IMR-90 (cell line): Measurements from ENCODE around the gene GOLGA8Q. TPM values are rescaled to one million over a fixed set of nuclear protein-coding genes. Genes with fewer than 3 reads are reported as not detected.
A peak's percentile ranks its signal among the peaks of the same experiment; 100 is the strongest.
"Not testable (repeated sequence)": the region's sequence is repeated elsewhere in the genome, so short reads cannot be mapped to it uniquely, and the experiment has no call there.

Experiments used
- ATAC-seq: fragments of 200-7000 bp; cut with Tn5 transposase; 2 replicates; pipeline ENCODE4 v1.9.1; 2020; ENCODE audit warnings: low read depth, mild to moderate bottlenecking, moderate library complexity
- BruUV-seq: library from RNA; stranded (reverse); fragments of 400-500 nt; replicated peaks from 2 replicates; lab custom pipeline; 2021; lab: Mats Ljungman, UMichigan
- CTCF ChIA-PET: fragments of 300-600 bp; formaldehyde crosslinking; extraction: SDS; loops from one replicate; lab custom pipeline; 2021; ENCODE audit warnings: antibody characterized with exemption; lab: Yijun Ruan, JAX
- POLR2A ChIA-PET: fragments of 300-600 bp; sonication (Branson Sonifier 250); formaldehyde crosslinking; loops from one replicate; lab custom pipeline; 2022; ENCODE audit warnings: antibody characterized with exemption; ENCODE audit not compliant: unreplicated experiment; lab: Charles Lee
- DNase-seq: peaks from one replicate; pipeline ENCODE4 v3.0.0; 2013
- H2AFZ ChIP-seq: replicated peaks from 2 replicates; pipeline ENCODE3; 2013; ENCODE audit warnings: low read length, mild to moderate bottlenecking; ENCODE audit not compliant: poor library complexity
- H2AK5ac ChIP-seq: 2 replicates; pipeline ENCODE4 v1.6.1; 2013; ENCODE audit warnings: low read depth, low read length, inconsistent platforms
- H2AK9ac ChIP-seq: replicated peaks from 2 replicates; pipeline ENCODE3; 2013; ENCODE audit warnings: mild to moderate bottlenecking, low read depth, low read length, moderate library complexity; ENCODE audit not compliant: poor library complexity
- H2BK120ac ChIP-seq: 2 replicates; pipeline ENCODE4 v1.6.1; 2013; ENCODE audit warnings: low read depth, low read length, inconsistent platforms
- H2BK15ac ChIP-seq: 3 replicates; pipeline ENCODE4 v1.6.1; 2013; ENCODE audit warnings: low read depth, low read length, inconsistent platforms
- H2BK20ac ChIP-seq: 2 replicates; pipeline ENCODE4 v1.6.1; 2013; ENCODE audit warnings: low read depth, mild to moderate bottlenecking, inconsistent platforms, low read length, moderate library complexity
- H2BK5ac ChIP-seq: 2 replicates; pipeline ENCODE4 v1.6.1; 2013; ENCODE audit warnings: mild to moderate bottlenecking, low read depth, low read length, inconsistent platforms; ENCODE audit not compliant: poor library complexity, severe bottlenecking
- H3K14ac ChIP-seq: replicated peaks from 2 replicates; pipeline ENCODE4 v1.6.1; 2013; ENCODE audit warnings: low read depth, low read length, inconsistent platforms
- H3K18ac ChIP-seq: 2 replicates; pipeline ENCODE4 v1.6.1; 2013; ENCODE audit warnings: low read depth, low read length, control low read depth
- H3K23ac ChIP-seq: 2 replicates; pipeline ENCODE4 v1.6.1; 2013; ENCODE audit warnings: low read depth, low read length, inconsistent platforms
- H3K27ac ChIP-seq: 2 replicates; pipeline ENCODE4 v1.5.1; 2013; ENCODE audit warnings: mild to moderate bottlenecking, control low read depth, low read length; ENCODE audit not compliant: insufficient read depth
- H3K27me3 ChIP-seq: 2 replicates; pipeline ENCODE4 v1.6.1; 2013; ENCODE audit warnings: low read length; ENCODE audit not compliant: control insufficient read depth, insufficient read depth
- H3K36me3 ChIP-seq: 2 replicates; pipeline ENCODE4 v1.6.1; 2013; ENCODE audit warnings: low read length, mixed read lengths; ENCODE audit not compliant: control insufficient read depth, insufficient read depth
- H3K4ac ChIP-seq: 2 replicates; pipeline ENCODE4 v1.6.1; 2013; ENCODE audit warnings: low read depth, low read length, inconsistent platforms
- H3K4me1 ChIP-seq: 2 replicates; pipeline ENCODE4 v1.6.1; 2013; ENCODE audit warnings: low read length, mixed read lengths; ENCODE audit not compliant: control insufficient read depth, insufficient read depth
- H3K4me2 ChIP-seq: 2 replicates; pipeline ENCODE4 v1.6.1; 2013; ENCODE audit warnings: low read depth, mild to moderate bottlenecking, control low read depth, low read length, moderate library complexity
- H3K4me3 ChIP-seq: 2 replicates; pipeline ENCODE4 v1.5.1; 2013; ENCODE audit warnings: low read depth, mild to moderate bottlenecking, control low read depth, low read length, moderate library complexity; ENCODE audit not compliant: insufficient read depth
- H3K56ac ChIP-seq: 2 replicates; pipeline ENCODE4 v1.6.1; 2013; ENCODE audit warnings: low read length, inconsistent platforms; ENCODE audit not compliant: insufficient read depth; ENCODE audit errors: extremely low read depth
- H3K79me1 ChIP-seq, 2 experiments: 2 replicates each; pipeline ENCODE4 v1.6.1; 2013; ENCODE audit warnings: low read length in 2 of 2, inconsistent platforms in 1 of 2, low read depth in 1 of 2
- H3K9ac ChIP-seq: 2 replicates; pipeline ENCODE4 v1.6.1; 2013; ENCODE audit warnings: low read depth, low read length, control low read depth
- H3K9me1 ChIP-seq: 2 replicates; pipeline ENCODE4 v1.6.1; 2013; ENCODE audit warnings: low read length, inconsistent platforms; ENCODE audit not compliant: insufficient read depth
- H3K9me3 ChIP-seq: 2 replicates; pipeline ENCODE4 v1.6.1; 2013; ENCODE audit warnings: low read length; ENCODE audit not compliant: control insufficient read depth, insufficient read depth
- H4K20me1 ChIP-seq: 2 replicates; pipeline ENCODE4 v1.6.1; 2013; ENCODE audit warnings: low read length, inconsistent platforms; ENCODE audit not compliant: insufficient read depth
- H4K5ac ChIP-seq: 2 replicates; pipeline ENCODE4 v1.6.1; 2013; ENCODE audit warnings: mild to moderate bottlenecking, low read depth, low read length, control low read depth
- H4K8ac ChIP-seq, 2 experiments: 2 replicates each; pipeline ENCODE4 v1.6.1; 2013; ENCODE audit warnings: low read depth in 2 of 2, low read length in 2 of 2, control low read depth in 1 of 2, inconsistent platforms in 1 of 2
- H4K91ac ChIP-seq: 2 replicates; pipeline ENCODE4 v1.6.1; 2013; ENCODE audit warnings: low read depth, low read length, inconsistent platforms; ENCODE audit not compliant: insufficient read depth
- WGBS, 2 experiments: methylation state at CpG; one replicate each; pipeline versions ENCODE4 v1.1.5 to v1.1.7; 2013; ENCODE audit warnings: missing lambda C conversion rate in 2 of 2; ENCODE audit not compliant: insufficient read length in 1 of 2; ENCODE audit errors: extremely low coverage in 2 of 2; 5-methylcytosine and 5-hydroxymethylcytosine counted together
- dilution Hi-C: fragments of 300-500 bp; cut with HindIII; formaldehyde crosslinking; loops from one replicate; pipeline ENCODE4 v1.14.3; 2018; ENCODE audit warnings: low sequenced_read_pairs; ENCODE audit not compliant: unreplicated experiment
- in situ Hi-C: fragments of 300-500 bp; cut with MboI; formaldehyde crosslinking; loops from 3 replicates; pipeline ENCODE4 v1.14.3; 2019; ENCODE audit warnings: low sequenced_read_pairs, inconsistent platforms, mixed read lengths
- intact Hi-C: fragments of 100-400 bp; cut with micrococcal nuclease; formaldehyde crosslinking; loops from 2 replicates; pipeline ENCODE4 v1.10.0; 2022
- polyA plus RNA-seq, 3 experiments: library from polyadenylated mRNA; depleted of rRNA; stranded (reverse); fragments of >200 nt; gene quantifications; 2 replicates each; pipeline ENCODE4 v1.2.3, GENCODE V29; 2012; ENCODE audit warnings: low replicate concordance in 1 of 3
- total RNA-seq: library from RNA; depleted of rRNA; stranded (reverse); fragments of >200 nt; gene quantifications from 2 replicates; pipeline ENCODE4 v1.2.3, GENCODE V29; 2012

GOLGA8Q gene
- total and polyA plus RNA-seq, 2 of the 4 experiments (the other 2 are of a cell fraction), result 0.18 to 0.55 TPM

DNA sequence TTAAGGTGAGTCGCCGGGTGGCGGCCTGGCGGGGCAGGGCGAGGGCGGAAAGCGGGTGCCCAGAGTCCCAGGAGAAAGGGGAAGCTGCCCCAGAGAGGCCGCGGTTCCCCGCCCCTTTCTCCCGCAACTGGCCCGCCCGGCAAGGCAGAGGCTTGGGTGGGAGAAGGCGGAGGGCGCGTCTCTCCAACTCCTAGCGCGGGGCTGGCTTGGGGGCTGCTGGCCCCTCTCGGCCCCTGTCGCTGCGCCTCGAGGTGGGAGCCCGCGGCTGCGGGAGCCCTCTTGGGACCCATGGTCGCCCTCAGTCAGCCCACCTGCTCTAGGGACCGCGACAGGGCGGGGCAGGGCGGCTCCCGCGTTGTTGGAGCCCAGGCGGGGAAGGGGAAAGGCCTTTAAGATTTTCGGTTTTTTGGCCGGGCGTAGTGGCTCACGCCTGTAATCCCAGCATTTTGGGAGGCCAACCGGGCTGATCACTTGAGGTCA is 21.2 kb downstream of the GOLGA8Q start:
- H3K4ac ChIP-seq, H3K9me1 ChIP-seq, H3K9me3 ChIP-seq, H2AK5ac ChIP-seq, H2AFZ ChIP-seq, H3K9ac ChIP-seq, H3K14ac ChIP-seq, in situ Hi-C loops, H2AK9ac ChIP-seq, BruUV-seq, dilution Hi-C loops, intact Hi-C loops, H3K36me3 ChIP-seq, H2BK15ac ChIP-seq, H2BK20ac ChIP-seq, H3K27me3 ChIP-seq, H3K56ac ChIP-seq, H3K4me2 ChIP-seq, H4K91ac ChIP-seq, H3K79me1 ChIP-seq, H3K4me1 ChIP-seq, H3K23ac ChIP-seq, POLR2A ChIA-PET, H3K18ac ChIP-seq, H4K5ac ChIP-seq, H4K20me1 ChIP-seq, H2BK5ac ChIP-seq, DNase-seq, H3K27ac ChIP-seq, H2BK120ac ChIP-seq, H4K8ac ChIP-seq, CTCF ChIA-PET: not testable (repeated sequence)
- WGBS, 2 experiments, result no CpG with 5 or more reads among the region's 38 CpGs
- ATAC-seq, result peak; percentile 77
- H3K4me3 ChIP-seq, result peak overlapping the region; percentile 27; the same call in 1 of the 2 replicates

DNA sequence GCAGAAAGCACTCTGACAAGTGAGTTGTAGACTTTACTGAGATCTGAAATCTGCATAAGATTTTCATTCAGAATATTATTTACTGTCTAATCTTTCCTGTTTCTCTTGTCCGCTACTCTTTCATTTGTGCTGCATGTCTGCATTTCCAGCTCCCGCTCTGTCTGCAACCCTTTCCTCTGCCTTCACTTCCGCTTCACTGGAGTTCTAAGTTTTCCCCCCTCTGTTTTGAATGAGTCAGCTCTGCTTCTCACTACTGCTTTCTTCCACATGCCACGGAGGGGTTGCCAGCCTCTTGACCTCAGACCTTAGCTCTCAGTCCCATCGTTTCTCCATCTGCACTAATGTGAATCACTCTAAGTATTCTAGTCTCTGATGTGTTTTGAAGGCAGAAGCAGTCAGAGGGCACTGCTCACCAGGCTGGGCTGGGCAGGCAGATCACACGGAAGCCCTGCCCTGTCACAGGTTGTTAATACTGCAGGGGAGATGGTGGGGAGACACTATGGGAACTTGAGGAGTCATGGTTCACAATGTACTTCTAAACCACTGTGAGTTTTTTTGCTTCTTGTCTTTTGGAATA is 27.6 kb downstream of the GOLGA8Q start:
- H3K56ac ChIP-seq, H3K27me3 ChIP-seq, POLR2A ChIA-PET, H3K23ac ChIP-seq, H4K91ac ChIP-seq, H4K20me1 ChIP-seq, H3K27ac ChIP-seq, H4K8ac ChIP-seq, H3K79me1 ChIP-seq, DNase-seq, H3K9me1 ChIP-seq, H2AFZ ChIP-seq, H4K5ac ChIP-seq, H3K9ac ChIP-seq, dilution Hi-C loops, H2BK20ac ChIP-seq, H2AK9ac ChIP-seq, in situ Hi-C loops, H2BK5ac ChIP-seq, H3K9me3 ChIP-seq, H2AK5ac ChIP-seq, CTCF ChIA-PET, BruUV-seq, H3K4me3 ChIP-seq, H2BK120ac ChIP-seq, intact Hi-C loops, H3K4me1 ChIP-seq, H3K18ac ChIP-seq, H2BK15ac ChIP-seq, H3K36me3 ChIP-seq, H3K4ac ChIP-seq, H3K14ac ChIP-seq, H3K4me2 ChIP-seq: not testable (repeated sequence)
- peak; percentile 17; the same call in 1 of the 2 replicates for ATAC-seq
- WGBS, 2 experiments, result no CpG with 5 or more reads among the region's 6 CpGs
